ENCODE data around the gene ALK.

Gene ALK

GRCh38 chr2:29343830-29344229 is 577.6 kb downstream of the ALK start:
- no peak for DNase-seq

GRCh38 chr2:29336341-29337241 is 584.8 kb downstream of the ALK start:
- DNase-seq: no peak

GRCh38 chr2:29335396-29335795 is 586.0 kb downstream of the ALK start:
- DNase-seq: no peak

DNA sequence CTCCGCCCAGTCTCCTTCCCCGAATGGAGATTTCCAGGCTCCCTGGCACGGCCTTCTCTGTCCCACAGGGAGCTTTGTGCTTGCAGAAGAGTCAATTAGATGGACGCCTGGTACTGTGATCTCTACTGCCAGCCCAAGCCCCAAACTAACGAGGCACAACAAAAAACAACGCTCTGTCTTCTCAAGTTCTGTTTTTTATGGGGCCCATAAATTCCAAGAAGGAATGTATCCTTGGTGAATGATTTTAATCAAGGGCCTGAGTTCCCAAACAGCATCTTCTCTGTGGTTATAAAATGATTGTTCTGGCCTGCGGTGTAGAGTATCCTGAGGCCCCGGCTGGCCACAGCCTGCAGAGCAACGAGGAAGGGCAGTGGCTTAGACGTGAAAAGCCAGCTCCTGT is 586.7 kb downstream of the ALK start:
- DNase-seq: no peak

GRCh38 chr2:29332540-29332939 is 588.8 kb downstream of the ALK start:
- no peak for DNase-seq

- DNase-seq: no peak
These were observed 591.5 kb downstream of the ALK start for GRCh38 chr2:29329899-29330298.

- no peak for DNase-seq
These were observed 594.5 kb downstream of the ALK start for GRCh38 chr2:29326926-29327325.

- no peak for DNase-seq
These were observed 595.8 kb downstream of the ALK start for GRCh38 chr2:29325544-29325943.

DNA sequence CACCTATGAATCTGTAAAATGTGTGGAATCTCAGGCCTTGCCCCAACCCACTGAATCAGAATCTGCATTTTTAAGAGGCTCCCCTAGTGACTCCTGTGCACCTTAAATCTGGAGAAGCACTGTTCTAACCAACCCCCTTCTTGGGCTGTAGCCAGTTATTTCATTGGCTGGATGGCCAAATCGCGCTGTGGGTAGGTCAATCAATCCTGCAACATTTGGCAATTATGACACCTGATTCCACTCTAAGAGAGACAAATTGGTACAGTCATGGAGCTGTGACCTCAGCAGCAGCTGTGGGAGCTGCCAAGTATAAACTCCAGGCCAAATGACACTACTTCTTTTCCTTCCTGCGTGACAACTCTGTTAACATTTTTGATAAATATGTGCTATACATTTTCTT is 597.4 kb downstream of the ALK start:
- no peak for DNase-seq

DNA sequence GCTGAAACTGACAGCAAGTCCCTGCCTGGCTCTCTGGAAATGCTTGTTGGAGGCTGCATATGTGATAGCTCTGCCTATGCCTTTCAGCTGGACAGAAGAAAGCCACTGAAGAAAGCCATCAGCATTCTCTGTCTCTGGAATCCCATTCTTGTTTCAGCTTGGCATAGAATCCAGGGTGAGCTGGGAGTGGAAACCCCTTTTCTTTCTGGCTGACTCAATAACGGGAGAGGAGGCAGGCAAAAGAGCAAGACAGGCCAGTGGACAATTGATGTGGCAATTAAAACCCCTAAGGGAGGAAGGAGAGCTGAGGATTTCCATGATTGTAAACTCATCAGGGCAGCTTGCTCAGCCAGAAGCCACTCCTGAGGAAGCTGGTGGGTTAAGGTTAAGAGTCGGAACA is 598.1 kb downstream of the ALK start:
- DNase-seq: no peak

- no peak for DNase-seq
These were observed 599.4 kb downstream of the ALK start for GRCh38 chr2:29322011-29322410.

DNA sequence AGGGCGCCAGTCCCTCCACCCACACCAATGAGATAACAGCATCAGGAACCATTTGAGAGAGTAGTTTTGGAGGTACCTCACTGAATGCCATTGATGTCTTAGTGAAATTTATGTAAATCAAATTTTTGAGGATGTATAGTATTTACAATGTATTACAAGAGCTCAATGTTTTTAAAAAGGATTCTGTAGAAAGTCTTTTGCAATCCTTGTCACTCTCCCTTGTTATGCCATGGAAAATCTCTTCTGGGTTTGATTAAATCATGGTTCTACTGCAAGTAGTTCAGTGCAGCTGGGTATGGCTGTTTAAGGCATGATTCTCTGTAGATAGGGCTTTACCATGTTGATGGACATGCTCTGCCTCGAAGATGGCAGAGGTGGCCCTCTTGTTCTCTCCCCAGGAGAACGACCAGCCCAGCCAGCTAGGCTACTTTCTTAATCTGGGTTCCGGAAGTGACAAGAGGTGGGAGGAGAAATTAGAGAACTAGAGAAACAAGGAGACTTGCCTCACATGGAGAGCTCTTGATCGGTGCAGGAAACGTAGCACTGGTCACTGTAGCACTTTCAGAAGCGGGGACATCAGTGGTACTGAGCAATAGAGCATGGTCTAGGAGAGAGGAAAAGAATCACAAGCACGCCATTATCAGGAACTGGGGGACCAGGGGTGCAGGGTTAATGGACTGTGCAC is 603.4 kb downstream of the ALK start:
- DNase-seq: no peak

DNA sequence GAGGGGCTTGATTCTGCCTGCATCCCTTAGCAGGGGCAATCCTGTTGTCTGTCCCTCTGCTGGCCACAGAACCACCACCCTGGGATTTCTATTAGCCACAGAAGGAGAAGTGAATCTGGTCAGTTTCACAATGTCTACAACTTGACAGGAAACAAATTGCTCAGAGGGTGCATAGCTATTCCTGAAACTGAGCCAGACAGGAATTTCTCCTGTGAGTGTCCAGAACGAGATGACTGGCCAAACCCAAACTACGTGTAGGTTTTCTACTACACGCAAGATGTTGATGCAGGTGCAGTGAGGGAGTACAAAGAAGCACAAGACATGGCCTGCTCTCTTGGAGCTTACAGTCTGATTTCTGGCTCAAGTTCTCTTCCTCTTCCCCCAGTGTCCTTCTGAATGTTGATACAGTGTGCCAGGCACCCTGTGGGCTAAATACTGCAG is 604.3 kb downstream of the ALK start:
- no peak for DNase-seq

DNA sequence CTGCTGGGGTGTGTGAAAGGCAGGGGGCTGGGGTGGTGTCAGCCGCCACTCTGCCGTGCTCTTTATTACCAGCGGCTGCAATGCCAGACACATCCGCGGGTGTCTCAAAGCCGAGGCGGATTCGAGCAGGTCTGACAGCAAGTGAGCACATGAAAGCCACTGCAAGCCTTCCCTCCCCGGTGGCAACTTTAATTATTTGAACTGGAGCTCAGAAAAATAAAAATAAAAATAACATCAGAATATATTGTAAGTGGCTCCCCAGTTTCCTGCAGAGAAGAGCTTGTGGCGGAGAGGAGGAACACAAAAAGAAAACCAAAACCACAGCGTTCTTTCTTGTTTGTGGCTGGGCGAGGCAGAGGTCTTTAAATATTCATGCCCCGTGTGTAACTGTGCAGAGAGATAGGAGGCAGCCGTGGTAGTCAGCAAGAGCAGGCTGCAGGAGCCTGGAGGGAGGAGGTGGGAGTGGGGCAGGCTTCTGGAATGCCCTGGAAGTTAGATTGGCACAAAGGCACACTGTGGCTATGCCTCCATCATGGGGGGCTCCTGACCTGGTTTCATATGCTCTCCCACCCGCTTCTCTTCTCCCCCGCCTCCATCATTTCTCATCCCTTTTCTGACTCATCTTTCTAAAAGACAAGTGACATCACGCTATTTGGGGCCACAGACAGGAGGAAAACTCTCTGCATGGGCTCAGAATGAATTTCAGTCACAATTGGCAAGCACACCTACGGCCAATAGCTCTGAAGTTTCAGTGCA is 606.4 kb downstream of the ALK start:
- no peak for DNase-seq

- no peak for DNase-seq
These were observed 609.9 kb downstream of the ALK start for GRCh38 chr2:29311458-29311857.

DNA sequence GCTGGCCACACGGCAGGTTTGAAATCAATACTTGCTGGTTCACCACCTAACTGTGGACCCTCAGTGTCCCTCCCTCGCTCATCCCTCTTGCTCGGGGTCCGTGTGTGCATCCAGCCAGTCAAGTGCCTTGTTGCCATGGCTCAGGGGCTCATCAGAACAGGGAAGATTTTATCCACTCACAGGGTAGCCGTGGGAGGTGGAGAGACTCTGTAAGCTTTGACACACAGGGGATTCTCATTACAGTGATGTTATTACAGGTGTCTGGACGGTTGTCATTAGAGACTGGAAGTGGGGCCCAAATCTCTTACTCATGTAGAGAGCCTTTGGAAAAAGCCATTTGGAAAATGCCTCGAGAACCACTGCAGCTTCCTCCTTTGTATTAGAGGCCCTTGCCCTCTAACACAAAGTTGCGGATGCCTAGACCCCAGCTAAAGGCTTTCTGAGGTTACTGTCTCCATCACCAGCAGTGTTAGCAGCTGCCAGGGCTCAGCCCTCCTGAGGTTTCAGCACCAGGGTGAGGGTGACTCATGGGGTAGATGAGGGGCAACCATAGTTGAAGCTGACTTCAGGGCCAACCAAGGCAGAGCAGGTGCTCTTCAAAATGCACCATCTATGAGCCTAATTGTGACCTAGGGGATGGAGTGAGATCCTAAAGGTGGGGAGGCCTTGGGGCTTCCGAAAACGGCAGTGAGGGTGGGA is 610.6 kb downstream of the ALK start:
- no peak for DNase-seq

GRCh38 chr2:29309090-29310029 is 612.0 kb downstream of the ALK start:
- peak; percentile 55 for DNase-seq

DNA sequence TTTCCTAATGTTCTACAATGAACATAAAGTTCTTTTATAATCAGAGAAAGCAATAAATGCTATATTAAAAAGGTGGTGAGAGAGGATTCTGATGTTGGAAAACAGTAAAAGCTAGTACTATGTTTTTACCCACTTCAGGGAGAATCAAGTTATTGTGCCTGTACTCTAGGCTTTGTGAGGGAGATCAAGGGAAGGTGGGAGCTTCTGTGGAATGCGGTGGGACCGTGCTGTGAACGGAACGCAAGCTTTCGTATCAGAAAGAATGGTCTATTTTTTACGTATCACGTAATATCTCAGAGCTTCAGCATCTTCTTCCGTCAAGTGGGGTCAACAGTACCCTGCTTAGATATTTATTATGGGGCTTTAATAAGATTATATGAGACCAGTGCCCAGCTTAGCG is 613.0 kb downstream of the ALK start:
- no peak for DNase-seq

DNA sequence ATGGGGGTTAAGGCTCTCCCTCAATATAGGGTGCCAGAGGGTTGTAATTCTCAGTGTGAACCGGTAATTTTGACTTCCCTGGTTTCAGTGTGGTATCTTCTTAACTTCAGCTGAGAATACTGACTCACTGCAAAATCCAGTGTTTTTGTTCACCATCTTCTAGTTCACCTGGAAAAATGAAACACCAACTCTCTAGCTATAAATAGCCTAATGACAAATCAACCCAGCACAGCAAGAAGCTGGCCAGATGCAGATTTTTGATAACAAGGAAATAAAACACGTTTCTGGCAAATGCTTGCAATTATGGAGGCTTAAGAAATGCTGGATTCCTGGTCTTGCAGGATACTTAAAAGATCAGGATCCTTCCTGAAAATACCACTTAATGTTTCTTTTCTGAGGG is 613.9 kb downstream of the ALK start:
- DNase-seq: no peak

GRCh38 chr2:29305762-29306161 is 615.6 kb downstream of the ALK start:
- DNase-seq: no peak

DNA sequence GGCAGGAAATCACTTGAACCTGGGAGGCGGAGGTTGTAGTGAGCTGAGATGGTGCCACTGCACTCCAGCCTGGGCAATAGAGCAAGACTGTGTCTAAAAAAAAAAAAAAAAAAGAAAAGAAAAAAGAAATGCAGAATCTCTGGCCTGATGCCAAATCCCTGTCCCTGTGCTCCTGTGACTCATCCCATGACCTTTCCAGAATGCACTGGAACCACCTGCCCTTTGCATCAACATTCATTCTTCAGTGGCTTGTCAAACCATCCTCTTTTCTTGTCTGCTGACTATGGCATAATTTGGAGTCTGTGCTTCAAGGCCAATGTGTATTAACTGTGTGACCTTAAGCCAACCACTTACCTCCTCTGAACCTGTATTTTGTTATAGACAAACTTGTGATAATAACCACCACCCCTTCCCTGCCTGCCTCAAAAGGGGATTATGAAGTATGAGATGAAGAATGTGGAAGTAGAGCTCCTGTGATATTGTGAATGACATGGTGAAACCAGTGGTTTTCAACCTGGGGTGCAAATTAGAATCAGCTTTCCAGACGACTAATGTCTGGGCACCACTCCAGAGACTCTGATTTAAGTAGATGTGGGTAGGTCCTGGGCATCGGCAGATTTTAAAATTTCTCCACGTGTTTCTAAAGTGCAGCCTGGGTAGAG is 616.9 kb downstream of the ALK start:
- no peak for DNase-seq

Data from NCI-H146 (cell line).